PC-3 (cell line): ENCODE data around the gene GTF3C5. TPM values are rescaled to one million over a fixed set of nuclear protein-coding genes. Genes with fewer than 3 reads are reported as not detected.

ENCODE experiments used
- ATAC-seq: fragments of 200-7000 bp; cut with Tn5 transposase; 2 replicates; pipeline ENCODE4 v1.9.1; 2020; ENCODE audit warnings: mild to moderate bottlenecking, moderate library complexity
- BruUV-seq: library from RNA; stranded (reverse); fragments of 400-500 nt; replicated peaks from 2 replicates; lab custom pipeline; 2021; lab: Mats Ljungman, UMichigan
- CTCF ChIA-PET: fragments of 300-600 bp; sonication (Branson Sonifier 250); formaldehyde crosslinking; loops from one replicate; lab custom pipeline; 2022; ENCODE audit warnings: antibody characterized with exemption; lab: Charles Lee
- POLR2A ChIA-PET: fragments of 300-600 bp; sonication (Branson Sonifier 250); formaldehyde crosslinking; loops from one replicate; lab custom pipeline; 2022; ENCODE audit warnings: antibody characterized with exemption; ENCODE audit not compliant: unreplicated experiment; lab: Charles Lee
- DNase-seq: peaks from one replicate; pipeline ENCODE4 v3.0.0-alpha.2; 2015
- H2AFZ ChIP-seq: fragments of 300-600 bp; sonication (generic); 2 replicates; pipeline ENCODE4 v1.6.0; 2016; ENCODE audit warnings: antibody characterized with exemption, low read length
- H3F3A ChIP-seq: fragments of 300-600 bp; sonication (generic); one replicate; pipeline ENCODE4 v1.6.0; 2017; ENCODE audit warnings: antibody characterized with exemption, low read length, control low read depth, mild to moderate bottlenecking; ENCODE audit not compliant: unreplicated experiment
- H3K27ac ChIP-seq: fragments of 300-600 bp; sonication (generic); 2 replicates; pipeline ENCODE4 v1.5.1; 2016; ENCODE audit warnings: mild to moderate bottlenecking, low read length
- H3K27me3 ChIP-seq: fragments of 300-600 bp; sonication (generic); 2 replicates; pipeline ENCODE4 v1.6.1; 2016; ENCODE audit warnings: low read length, mixed read lengths
- H3K36me3 ChIP-seq: fragments of 300-600 bp; sonication (generic); 2 replicates; pipeline ENCODE4 v1.6.1; 2016; ENCODE audit warnings: low read depth, mixed run types, low read length, mixed read lengths
- H3K4me1 ChIP-seq: fragments of 300-600 bp; sonication (generic); 2 replicates; pipeline ENCODE4 v1.5.1; 2016; ENCODE audit warnings: low read length; ENCODE audit not compliant: insufficient read depth
- H3K4me2 ChIP-seq: fragments of 300-600 bp; sonication (generic); 2 replicates; pipeline ENCODE4 v1.6.0; 2016; ENCODE audit warnings: low read length
- H3K4me3 ChIP-seq: fragments of 300-600 bp; sonication (generic); 2 replicates; pipeline ENCODE4 v1.5.1; 2016; ENCODE audit warnings: mild to moderate bottlenecking, low read length, mixed read lengths
- H3K79me2 ChIP-seq: fragments of 300-600 bp; sonication (generic); 2 replicates; pipeline ENCODE4 v1.6.1; 2017; ENCODE audit warnings: low read length, mixed read lengths
- H3K9ac ChIP-seq: fragments of 300-600 bp; sonication (generic); 2 replicates; pipeline ENCODE4 v1.6.0; 2016; ENCODE audit warnings: mild to moderate bottlenecking, low read length
- H3K9me2 ChIP-seq: fragments of 300-600 bp; sonication (generic); replicated peaks from 2 replicates; pipeline ENCODE4 v1.6.1; 2016; ENCODE audit warnings: mixed run types, low read length, mixed read lengths
- H3K9me3 ChIP-seq: fragments of 300-600 bp; sonication (generic); 2 replicates; pipeline ENCODE4 v1.6.1; 2016; ENCODE audit warnings: low read length, mixed read lengths
- H4K20me1 ChIP-seq: fragments of 300-600 bp; sonication (generic); 2 replicates; pipeline ENCODE4 v1.6.1; 2016; ENCODE audit warnings: low read length, mixed read lengths
- EZH2 ChIP-seq: fragments of 300-600 bp; sonication (generic); IDR thresholded peaks from one replicate; pipeline ENCODE4 v1.6.1; 2017; ENCODE audit warnings: antibody characterized with exemption, mild to moderate bottlenecking, low read length; ENCODE audit not compliant: unreplicated experiment
- EZH2phosphoT487 ChIP-seq: fragments of 300-600 bp; sonication (generic); IDR thresholded peaks from 2 replicates; pipeline ENCODE4 v1.6.1; 2018; ENCODE audit warnings: mild to moderate bottlenecking, antibody characterized with exemption, low read length, borderline replicate concordance
- intact Hi-C: fragments of 100-400 bp; cut with micrococcal nuclease; formaldehyde crosslinking; loops from 2 replicates; pipeline ENCODE4 v1.9.0; 2023
- total RNA-seq: library from RNA; depleted of rRNA; stranded (reverse); fragments of >200 nt; gene quantifications from 2 replicates; pipeline ENCODE4 v1.2.3, GENCODE V29; 2014
- TF ChIP-seq, protein P1 (sequence below): fragments of 300-600 bp; sonication (generic); conservative IDR thresholded peaks from 2 replicates; pipeline ENCODE4 v1.5.1; 2017; ENCODE audit warnings: antibody characterized with exemption, low read depth, mild to moderate bottlenecking, low read length

Gene GTF3C5
- total RNA-seq, 1 experiment from 2014 or later: 78.5 TPM

DNA sequence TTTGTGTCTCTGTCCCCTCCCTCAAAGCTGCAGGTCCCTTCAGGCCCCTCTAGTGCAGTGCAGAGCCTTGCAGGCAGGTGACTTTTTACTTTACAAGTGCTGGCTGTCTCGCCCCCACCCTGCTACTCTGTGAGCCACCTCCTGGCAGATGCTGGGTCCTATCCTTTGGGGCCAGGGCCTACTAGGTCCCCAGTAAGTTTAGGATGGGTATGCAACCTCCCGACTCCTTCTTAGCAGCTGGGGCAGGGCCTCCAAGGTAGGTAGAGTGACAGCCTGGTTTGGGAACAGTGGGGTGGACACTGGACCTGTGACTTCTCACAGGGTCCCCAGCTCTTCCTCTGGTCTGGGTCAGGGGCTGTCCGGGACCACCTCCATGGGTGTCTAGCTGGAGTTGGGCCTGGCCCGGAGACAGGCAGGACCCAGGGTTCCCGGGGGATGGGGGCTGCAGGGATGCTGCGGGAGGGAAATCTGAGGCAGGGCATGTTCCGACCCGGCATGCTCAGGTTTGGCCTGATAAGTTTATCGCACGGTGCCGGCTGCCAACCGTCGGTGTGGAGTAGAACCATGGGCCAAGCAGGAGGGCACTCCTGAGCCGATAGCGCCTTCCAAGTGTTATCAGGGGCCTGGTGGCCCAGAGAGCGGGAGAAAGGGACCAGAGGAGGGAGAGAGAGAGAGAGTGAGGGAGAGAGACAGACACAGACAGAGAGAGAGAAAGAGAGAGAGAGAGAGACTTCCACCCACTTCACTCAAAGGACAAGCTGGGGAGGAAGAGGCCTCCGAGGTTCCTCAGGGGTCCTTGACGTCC lies 31.8 kb upstream of the GTF3C5 start:
- H3K9me3 ChIP-seq: no peaks in the 10 kb centered on the region
- H3K4me3 ChIP-seq: no peak overlapping the region
- no peak overlapping the region for H2AFZ ChIP-seq
- no peaks in the 10 kb centered on the region for H4K20me1 ChIP-seq
- BruUV-seq: no TSS peak
- ChIA-PET POLR2A (no interaction called here), CTCF (no interaction called here)
- H3K9ac ChIP-seq: no peak overlapping the region
- peaks cover 9% of the 10 kb centered on the region for H3K4me1 ChIP-seq
- ATAC-seq: no peak
- intact Hi-C loops: no loop called here
- no peak for TF ChIP-seq EZH2
- TF ChIP-seq, protein P1, sequence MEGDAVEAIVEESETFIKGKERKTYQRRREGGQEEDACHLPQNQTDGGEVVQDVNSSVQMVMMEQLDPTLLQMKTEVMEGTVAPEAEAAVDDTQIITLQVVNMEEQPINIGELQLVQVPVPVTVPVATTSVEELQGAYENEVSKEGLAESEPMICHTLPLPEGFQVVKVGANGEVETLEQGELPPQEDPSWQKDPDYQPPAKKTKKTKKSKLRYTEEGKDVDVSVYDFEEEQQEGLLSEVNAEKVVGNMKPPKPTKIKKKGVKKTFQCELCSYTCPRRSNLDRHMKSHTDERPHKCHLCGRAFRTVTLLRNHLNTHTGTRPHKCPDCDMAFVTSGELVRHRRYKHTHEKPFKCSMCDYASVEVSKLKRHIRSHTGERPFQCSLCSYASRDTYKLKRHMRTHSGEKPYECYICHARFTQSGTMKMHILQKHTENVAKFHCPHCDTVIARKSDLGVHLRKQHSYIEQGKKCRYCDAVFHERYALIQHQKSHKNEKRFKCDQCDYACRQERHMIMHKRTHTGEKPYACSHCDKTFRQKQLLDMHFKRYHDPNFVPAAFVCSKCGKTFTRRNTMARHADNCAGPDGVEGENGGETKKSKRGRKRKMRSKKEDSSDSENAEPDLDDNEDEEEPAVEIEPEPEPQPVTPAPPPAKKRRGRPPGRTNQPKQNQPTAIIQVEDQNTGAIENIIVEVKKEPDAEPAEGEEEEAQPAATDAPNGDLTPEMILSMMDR: no peak
- no peak for TF ChIP-seq EZH2phosphoT487
- no peaks in the 10 kb centered on the region for H3K79me2 ChIP-seq
- 0 out of 2 replicates have a peak, but pooled peaks cover 5% of the 10 kb centered on the region for H3K27me3 ChIP-seq
- DNase-seq: no peak
- H3K27ac ChIP-seq: no peak overlapping the region
- H3K4me2 ChIP-seq: no peak overlapping the region
- H3F3A ChIP-seq: no peaks in the 10 kb centered on the region
- no peaks in the 10 kb centered on the region for H3K9me2 ChIP-seq
- no peaks in the 10 kb centered on the region for H3K36me3 ChIP-seq

DNA sequence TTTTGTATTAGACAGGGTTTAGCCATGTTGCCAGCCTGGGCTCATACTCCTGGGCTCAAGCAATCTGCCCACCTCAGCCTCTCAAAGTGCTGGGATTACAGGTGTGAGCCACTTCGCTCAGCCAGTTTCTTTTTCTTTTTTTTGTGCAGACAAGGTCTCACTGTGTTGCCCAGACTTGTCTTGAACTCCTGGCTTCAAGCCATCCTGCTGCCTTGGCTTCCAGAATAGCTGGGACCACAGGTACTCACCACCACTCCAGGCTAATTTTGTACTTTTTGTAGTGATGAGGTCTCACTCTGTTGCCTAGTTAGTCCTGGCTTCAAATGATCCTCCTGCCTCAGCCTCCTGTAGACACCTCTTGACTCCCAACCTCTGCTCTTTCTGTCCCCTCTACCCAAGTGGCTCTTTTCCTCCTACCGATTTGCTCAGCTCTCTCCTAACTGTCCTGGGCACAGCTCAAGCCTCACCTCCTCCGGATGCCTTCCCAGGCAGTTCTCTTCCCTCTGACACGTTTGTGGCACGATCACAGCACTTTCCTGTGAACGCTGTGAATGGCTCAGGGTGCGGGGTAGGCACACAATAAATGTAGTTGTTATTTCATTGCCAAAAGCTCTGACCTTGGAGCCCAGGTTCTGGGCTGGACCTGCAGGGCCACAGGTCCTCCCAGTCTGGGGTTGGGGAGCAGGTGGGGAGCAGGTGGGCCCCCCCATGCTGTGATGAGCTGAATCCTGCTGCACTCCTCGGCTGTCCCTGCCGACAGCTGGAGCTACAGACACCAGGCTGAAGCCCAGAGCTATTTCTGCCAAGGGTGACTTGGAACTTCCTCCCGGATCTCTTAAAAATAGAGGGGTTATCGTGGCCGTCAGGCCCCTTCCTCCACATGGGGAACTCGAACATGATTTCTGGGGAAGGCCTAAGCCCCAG lies 28.4 kb upstream of the GTF3C5 start:
- BruUV-seq: no TSS peak
- Histone ChIP-seq H3K4me3 (no peak overlapping the region), H3K9me3 (no peaks in the 10 kb centered on the region), H2AFZ (no peak overlapping the region), H3F3A (no peaks in the 10 kb centered on the region), H3K27ac (no peak overlapping the region), H3K9ac (no peak overlapping the region), H3K36me3 (no peaks in the 10 kb centered on the region), H3K79me2 (no peaks in the 10 kb centered on the region), H3K27me3 (0 out of 2 replicates have a peak, but pooled peaks cover 5% of the 10 kb centered on the region), H3K4me1 (no peaks in the 10 kb centered on the region), H3K4me2 (no peak overlapping the region), H3K9me2 (no peaks in the 10 kb centered on the region), H4K20me1 (no peaks in the 10 kb centered on the region)
- TF ChIP-seq EZH2phosphoT487 (no peak), EZH2 (no peak)
- TF ChIP-seq, protein P1: no peak
- intact Hi-C loops: no loop called here
- ATAC-seq: no peak
- ChIA-PET CTCF (no interaction called here), POLR2A (no interaction called here)
- no peak for DNase-seq
